Small intestine (tissue), 7 donors: ENCODE results near the gene KLHL30. TPM values are rescaled to one million over a fixed set of nuclear protein-coding genes. Genes with fewer than 3 reads are reported as not detected.

Experiments
- DNase-seq, 2 donors: peaks; one replicate each; pipeline versions ENCODE4 v3.0.0 to v3.0.0-alpha.2; 2013
- FAIRE-seq: peaks from 2 replicates; lab custom pipeline; 2012; peaks lifted over from hg19 to GRCh38; lab: Jason Lieb, UNC
- H3K27ac ChIP-seq, 3 donors: one replicate each; pipeline ENCODE4 v1.5.1; 2013; ENCODE audit warnings: low read length in 2 of 3, mild to moderate bottlenecking in 2 of 3, control low read depth in 1 of 3, inconsistent platforms in 1 of 3, low read depth in 1 of 3, moderate library complexity in 1 of 3
- H3K27me3 ChIP-seq, 3 donors: one replicate each; pipeline ENCODE4 v1.6.1; 2013; ENCODE audit warnings: low read length in 3 of 3, inconsistent platforms in 1 of 3; ENCODE audit not compliant: control insufficient read depth in 3 of 3, insufficient read depth in 3 of 3
- H3K36me3 ChIP-seq, 3 donors: one replicate each; pipeline ENCODE4 v1.6.1; 2013; ENCODE audit warnings: low read length in 3 of 3, inconsistent platforms in 1 of 3, low read depth in 1 of 3, mild to moderate bottlenecking in 1 of 3, moderate library complexity in 1 of 3; ENCODE audit not compliant: control insufficient read depth in 3 of 3, insufficient read depth in 2 of 3
- H3K4me1 ChIP-seq, 3 donors: one replicate each; pipeline ENCODE4 v1.6.1; 2013; ENCODE audit warnings: low read length in 2 of 3, inconsistent platforms in 1 of 3, low read depth in 1 of 3, mild to moderate bottlenecking in 1 of 3, moderate library complexity in 1 of 3; ENCODE audit not compliant: control insufficient read depth in 3 of 3, insufficient read depth in 2 of 3
- H3K4me3 ChIP-seq, 3 donors: one replicate each; pipeline ENCODE4 v1.5.1; 2013; ENCODE audit warnings: low read length in 3 of 3, control low read depth in 1 of 3, inconsistent platforms in 1 of 3, low read depth in 1 of 3, mild to moderate bottlenecking in 1 of 3, moderate library complexity in 1 of 3
- H3K9me3 ChIP-seq, 2 donors: one replicate each; pipeline ENCODE4 v1.6.1; 2013; ENCODE audit warnings: low read depth in 1 of 2, low read length in 1 of 2; ENCODE audit not compliant: control insufficient read depth in 2 of 2, insufficient read depth in 1 of 2
- WGBS, 3 donors: extraction: QIAGEN DNeasy Blood & Tissue Kit; methylation state at CpG; one replicate each; pipeline ENCODE4 v1.1.7; 2013; 5-methylcytosine and 5-hydroxymethylcytosine counted together
- polyA plus RNA-seq, 4 donors: library from polyadenylated mRNA; stranded (reverse) in 3 of 4; unstranded in 1 of 4; fragments of 200-250 nt in 3 of 4; fragments of 120-200 nt in 1 of 4; gene quantifications; one replicate each; pipeline versions ENCODE4 v1.2.1 to v1.2.3, GENCODE V29; 2013
- donor health status: healthy with polysubstance abuse.
- donor health status: control.
- donor health status: control.
- donor health status: Bipolar disorder and iron deficiency.
- donor health status: healthy.

KLHL30 gene
- polyA plus RNA-seq, 4 donors, result 0.07 to 0.39 TPM; not detected in 2

- DNase-seq (no peak), FAIRE-seq (no peak)
- Histone ChIP-seq H3K9me3 (no peaks in the 10 kb centered on the region), H3K4me1 (peaks cover 0 to 3% (median 0%) of the 10 kb centered on the region in 3 donors), H3K4me3 (no peak overlapping the region), H3K27me3 (peaks cover 0 to 10% (median 3%) of the 10 kb centered on the region in 3 donors), H3K36me3 (no peaks in the 10 kb centered on the region), H3K27ac (no peak overlapping the region)
- WGBS, 3 donors, result 92 to 94% (median 92%) methylated on average over 10 of the region's 10 CpGs
Observed at GRCh38 chr2:238154570-238154969, 16.1 kb downstream of the KLHL30 start.

DNA sequence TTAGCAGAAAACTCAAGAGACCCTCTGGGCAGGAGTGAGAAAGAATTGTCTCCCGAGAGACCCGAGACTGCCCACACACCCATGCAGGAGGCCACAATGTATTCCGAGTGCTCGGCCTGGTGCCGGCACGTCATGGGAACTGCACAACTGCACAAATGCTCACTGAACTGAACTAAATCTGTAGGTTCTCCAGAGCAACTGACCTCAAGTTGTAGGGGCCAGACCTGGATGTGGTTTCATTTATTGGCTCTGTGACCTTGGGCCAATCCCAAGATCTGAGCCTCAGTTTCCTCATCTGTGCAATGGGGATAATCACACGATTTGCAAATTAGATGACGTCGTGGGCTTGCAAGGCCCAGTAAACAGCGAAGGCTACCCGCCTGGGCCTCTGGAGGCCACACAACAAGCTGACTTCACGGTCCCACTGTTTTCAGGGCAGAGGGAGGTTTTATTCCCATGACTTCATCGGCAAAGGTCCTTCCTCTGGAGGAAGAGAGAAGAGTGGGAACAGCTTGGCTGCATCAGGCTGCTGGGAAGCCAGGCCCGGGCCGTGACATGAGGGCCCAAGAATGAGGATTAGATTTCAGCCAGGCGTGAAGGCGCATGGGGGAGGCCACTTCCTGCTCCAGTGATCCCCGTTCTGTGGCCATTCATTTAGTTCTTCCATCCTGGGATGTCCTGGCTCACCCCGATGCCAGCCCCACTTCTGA lies 16.7 kb downstream of the KLHL30 start:
- H3K4me1 ChIP-seq, result peaks cover 0 to 3% (median 0%) of the 10 kb centered on the region in 3 donors
- H3K9me3 ChIP-seq, result no peaks in the 10 kb centered on the region
- no peaks in the 10 kb centered on the region for H3K36me3 ChIP-seq
- H3K27me3 ChIP-seq, result peaks cover 0 to 17% (median 3%) of the 10 kb centered on the region in 3 donors
- FAIRE-seq, result no peak
- no peak overlapping the region for H3K4me3 ChIP-seq
- WGBS, 3 donors, result 76 to 91% (median 91%) methylated on average over 19 of the region's 19 CpGs
- H3K27ac ChIP-seq, result peak overlapping the region in 1 of 3 donors; percentile 76
- DNase-seq, result no peak

DNA sequence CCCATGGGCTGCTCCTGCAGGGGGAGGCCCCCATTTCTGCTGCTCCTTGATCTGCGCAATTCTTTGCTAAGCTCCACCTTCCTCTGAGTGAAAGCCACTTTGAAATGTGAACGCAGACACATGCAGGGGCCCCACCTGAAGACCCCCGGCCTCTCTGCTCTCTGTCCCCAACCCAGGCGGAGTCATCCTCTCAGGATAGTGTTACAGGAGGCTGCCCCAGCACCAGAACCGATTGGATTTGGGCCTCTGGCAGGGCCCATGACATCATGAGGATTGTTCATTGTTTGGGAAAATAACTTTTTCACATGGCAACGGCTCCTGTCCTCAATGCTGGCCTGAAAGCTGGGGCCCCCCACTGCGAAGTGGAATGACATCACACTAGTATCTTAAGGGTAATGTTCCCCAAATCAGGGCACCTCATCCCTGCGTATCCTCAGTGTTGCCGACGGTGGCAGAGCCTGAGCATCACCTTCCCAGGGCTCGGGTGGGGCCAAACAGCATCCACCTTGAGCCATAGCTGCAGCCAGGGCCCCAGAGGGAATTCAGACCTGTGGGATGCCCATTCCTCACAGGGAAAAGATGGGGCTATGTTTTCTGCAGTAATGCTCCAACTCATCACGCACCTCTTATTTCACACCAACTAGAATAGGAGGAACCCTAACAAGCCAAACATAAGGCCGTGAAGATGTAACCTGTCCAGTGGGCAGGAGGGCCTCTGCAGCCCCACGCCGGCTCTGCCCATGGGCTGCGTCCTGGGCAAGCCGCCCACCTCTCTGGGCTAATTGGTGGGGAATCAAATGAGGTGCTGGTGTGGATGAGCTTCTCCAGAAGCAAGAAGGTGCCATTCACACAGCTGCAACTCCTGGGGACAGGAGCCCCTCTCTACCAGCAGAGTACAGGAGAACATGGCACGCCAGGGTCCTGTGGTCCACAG lies 17.6 kb downstream of the KLHL30 start:
- FAIRE-seq (no peak), DNase-seq (no peak)
- Histone ChIP-seq H3K4me1 (peaks cover 0 to 3% (median 0%) of the 10 kb centered on the region in 3 donors), H3K27me3 (peaks cover 0 to 24% (median 3%) of the 10 kb centered on the region in 3 donors), H3K36me3 (no peaks in the 10 kb centered on the region), H3K9me3 (no peaks in the 10 kb centered on the region), H3K4me3 (no peak overlapping the region), H3K27ac (peak overlapping the region in 1 of 3 donors; percentile 76)
- WGBS, 3 donors, result 82 to 88% (median 84%) methylated on average over 18 of the region's 18 CpGs

DNA sequence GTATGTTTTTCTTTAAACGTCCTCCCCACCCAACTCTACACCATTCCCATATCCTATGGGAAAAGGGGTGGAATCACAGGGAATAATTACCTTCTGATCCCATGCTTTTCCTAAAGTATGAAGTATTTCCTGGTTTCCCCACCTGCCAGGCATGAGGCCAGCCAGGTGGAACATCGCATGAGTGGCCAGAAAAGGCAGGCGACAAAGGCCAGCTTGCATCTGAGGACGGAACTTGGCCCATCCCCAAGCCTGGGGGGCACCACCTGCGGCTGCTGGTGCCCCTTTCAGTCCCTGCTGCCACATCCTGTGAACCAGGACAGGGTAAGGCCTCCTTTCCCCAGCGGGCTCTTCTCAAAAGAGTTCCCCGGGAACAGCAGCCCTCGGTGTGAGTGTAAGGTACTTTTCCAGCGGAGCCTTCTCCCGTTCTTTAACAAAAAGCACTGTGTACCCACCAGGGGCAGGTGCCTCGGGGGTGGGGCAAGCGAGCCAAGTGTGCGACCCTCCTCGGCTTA lies 19.1 kb downstream of the KLHL30 start:
- no peaks in the 10 kb centered on the region for H3K9me3 ChIP-seq
- no peaks in the 10 kb centered on the region for H3K36me3 ChIP-seq
- peaks cover 0 to 39% (median 3%) of the 10 kb centered on the region in 3 donors for H3K27me3 ChIP-seq
- no peak overlapping the region for H3K4me3 ChIP-seq
- 42 to 70% (median 53%) methylated on average over 14 of the region's 14 CpGs for WGBS, 3 donors
- DNase-seq (no peak), FAIRE-seq (no peak)
- no peak overlapping the region for H3K27ac ChIP-seq
- peaks cover 0 to 3% (median 0%) of the 10 kb centered on the region in 3 donors for H3K4me1 ChIP-seq

DNA sequence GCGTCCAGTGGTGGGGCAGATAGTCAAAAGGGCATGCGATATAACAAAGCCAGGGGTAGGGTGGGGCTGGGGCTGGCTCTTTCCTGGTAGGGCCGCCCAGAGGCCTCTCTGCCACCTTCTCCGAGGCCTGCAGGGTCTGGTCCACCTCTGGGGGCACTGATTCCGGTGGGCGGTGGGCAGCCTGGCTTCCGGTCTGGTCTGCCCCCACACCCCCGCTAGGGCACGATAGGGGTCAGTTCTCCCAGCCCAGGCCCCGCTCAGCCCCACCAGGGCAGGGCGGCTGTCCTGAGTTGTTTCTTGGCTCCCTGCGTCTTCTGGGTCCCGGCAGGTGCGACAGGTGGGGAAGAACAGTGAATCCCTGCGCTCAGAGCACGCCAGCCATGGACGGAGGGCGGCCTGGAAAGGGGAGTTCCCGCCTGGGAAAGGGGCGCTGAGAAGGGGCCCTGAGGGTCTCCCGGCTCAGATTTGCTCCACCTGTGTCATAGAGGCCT lies 19.6 kb downstream of the KLHL30 start:
- Histone ChIP-seq H3K9me3 (no peaks in the 10 kb centered on the region), H3K4me3 (no peak overlapping the region), H3K36me3 (no peaks in the 10 kb centered on the region), H3K27me3 (peaks cover 1 to 44% (median 3%) of the 10 kb centered on the region in 3 donors), H3K4me1 (peaks cover 0 to 3% (median 0%) of the 10 kb centered on the region in 3 donors), H3K27ac (no peak overlapping the region)
- FAIRE-seq (no peak), DNase-seq (no peak)
- WGBS, 3 donors, result 20 to 68% (median 35%) methylated on average over 21 of the region's 21 CpGs

DNA sequence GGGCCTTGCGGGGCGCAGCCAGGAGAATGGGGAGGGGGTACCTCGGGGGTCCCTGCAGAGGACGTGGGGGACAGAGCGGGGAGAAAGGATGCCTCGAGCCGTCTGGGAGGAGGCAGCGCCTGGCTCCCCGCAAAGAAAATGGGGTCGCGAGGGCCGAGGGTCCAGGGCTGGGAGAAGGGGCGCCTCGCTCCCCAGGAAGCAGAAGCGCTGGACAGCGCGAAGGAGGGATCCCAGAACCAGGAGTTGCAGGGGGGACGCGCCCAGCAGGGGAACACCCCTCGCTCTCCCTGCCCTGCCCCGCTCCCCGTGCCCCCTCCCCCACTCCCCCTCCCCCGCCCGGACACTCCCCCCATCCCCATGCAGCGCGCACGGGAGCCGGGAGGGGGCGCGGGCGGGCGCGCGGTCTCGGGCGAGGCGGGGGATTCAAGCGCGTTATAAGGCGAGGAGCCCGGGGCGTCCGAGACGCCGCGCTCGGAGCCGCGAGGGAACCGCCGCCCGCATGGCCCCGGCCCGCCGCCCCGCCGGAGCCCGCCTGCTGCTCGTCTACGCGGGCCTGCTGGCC lies 20.1 kb downstream of the KLHL30 start, which contains the start of gene ERFE:
Gene ERFE (plus strand): TSS at position 462 of the 562 bp plus-strand sequence. CDS start 38 bp downstream, at position 500.
- peak within 1 kb of the TSS in 1 of 3 donors; percentile 56 for H3K4me3 ChIP-seq
- WGBS, 3 donors, result 9 to 24% (median 17%) methylated on average over 18 to 53 of the region's 61 CpGs
- no peak within 1 kb of the TSS for H3K27ac ChIP-seq
- no peaks in the 10 kb centered on the region for H3K9me3 ChIP-seq
- peaks cover 2 to 48% (median 7%) of the 10 kb centered on the region in 3 donors for H3K27me3 ChIP-seq
- FAIRE-seq, result no peak
- H3K4me1 ChIP-seq, result peaks cover 0 to 3% (median 0%) of the 10 kb centered on the region in 3 donors
- H3K36me3 ChIP-seq, result no peaks in the 10 kb centered on the region
- DNase-seq, result peak in 1 of 2 donors; percentile 67

DNA sequence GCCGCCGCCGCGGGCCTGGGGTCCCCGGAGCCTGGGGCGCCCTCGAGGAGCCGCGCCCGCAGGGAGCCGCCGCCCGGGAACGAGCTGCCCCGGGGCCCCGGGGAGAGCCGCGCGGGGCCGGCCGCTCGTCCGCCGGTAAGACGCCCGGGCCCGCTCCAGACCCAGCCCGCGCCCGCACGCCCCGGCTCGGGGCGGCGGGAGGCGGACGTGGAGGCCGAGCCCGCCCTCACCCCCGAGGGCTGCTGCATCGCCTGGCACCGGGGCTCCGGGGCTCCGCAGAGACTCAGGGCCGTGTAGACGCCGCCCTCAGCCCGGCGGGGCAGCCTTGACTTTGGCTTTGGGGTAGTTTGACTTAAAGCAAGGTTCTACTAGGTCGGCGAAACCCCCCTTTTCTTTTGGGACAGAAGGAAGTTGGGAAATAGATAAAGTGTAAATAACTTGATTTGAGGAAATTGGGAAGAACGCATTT lies 20.6 kb downstream of the KLHL30 start:
- FAIRE-seq (no peak), DNase-seq (no peak)
- 1 to 4% (median 2%) methylated on average over 19 to 52 of the region's 52 CpGs for WGBS, 3 donors
- Histone ChIP-seq H3K9me3 (no peaks in the 10 kb centered on the region), H3K27ac (no peak overlapping the region), H3K4me3 (peak overlapping the region in 1 of 3 donors; percentile 56), H3K4me1 (peaks cover 0 to 3% (median 0%) of the 10 kb centered on the region in 3 donors), H3K27me3 (peaks cover 2 to 48% (median 10%) of the 10 kb centered on the region in 3 donors), H3K36me3 (no peaks in the 10 kb centered on the region)
